Left forelimb (tissue), 1 donor: ENCODE data around the gene MRTFA.
"Not testable (repeated sequence)": the region's sequence is repeated elsewhere in the genome, so short reads cannot be mapped to it uniquely, and the experiment has no call there.

Experiments
- DNase-seq: peaks from one replicate; pipeline ENCODE4 v3.0.0-alpha.2; 2018; ENCODE audit warnings: low spot score

Gene MRTFA

DNA sequence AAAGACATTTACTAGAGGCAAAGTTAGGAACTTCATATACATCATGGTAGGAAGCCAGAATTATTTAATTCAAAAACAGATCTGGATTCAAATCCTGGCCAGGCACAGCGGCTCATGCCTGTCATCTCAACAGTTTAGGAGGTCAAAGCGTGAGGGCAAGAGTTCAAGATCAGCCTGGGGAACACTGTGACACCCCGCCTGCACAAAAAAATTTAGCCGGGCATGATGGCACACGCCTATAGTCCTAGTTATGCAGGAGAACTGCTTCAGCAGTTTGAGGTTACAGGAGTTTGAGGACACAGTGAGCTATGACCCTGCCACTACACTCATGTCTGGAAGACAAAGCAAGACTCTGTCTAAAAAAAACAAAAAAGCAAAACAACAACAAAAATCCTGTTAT, 8.9 kb downstream of the MRTFA start:
- no peak for DNase-seq

DNA sequence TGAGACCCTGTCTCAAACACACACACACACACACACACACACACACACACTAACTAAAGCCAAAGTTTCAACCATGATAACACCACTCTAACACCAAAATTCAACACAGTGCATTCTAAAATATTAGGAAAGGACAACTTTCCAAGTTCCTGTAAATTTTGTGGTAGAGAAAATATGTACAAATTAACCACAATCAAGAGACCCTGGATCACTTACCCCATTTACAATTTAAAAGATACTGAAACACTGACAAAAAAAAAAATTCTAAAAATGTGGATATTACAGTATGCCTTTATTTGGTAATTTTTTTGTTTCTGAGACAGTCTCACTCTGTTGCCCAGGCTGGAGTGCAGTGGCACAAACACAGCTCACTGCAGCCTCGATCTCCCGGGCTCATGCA, 9.7 kb downstream of the MRTFA start:
- DNase-seq: no peak

DNA sequence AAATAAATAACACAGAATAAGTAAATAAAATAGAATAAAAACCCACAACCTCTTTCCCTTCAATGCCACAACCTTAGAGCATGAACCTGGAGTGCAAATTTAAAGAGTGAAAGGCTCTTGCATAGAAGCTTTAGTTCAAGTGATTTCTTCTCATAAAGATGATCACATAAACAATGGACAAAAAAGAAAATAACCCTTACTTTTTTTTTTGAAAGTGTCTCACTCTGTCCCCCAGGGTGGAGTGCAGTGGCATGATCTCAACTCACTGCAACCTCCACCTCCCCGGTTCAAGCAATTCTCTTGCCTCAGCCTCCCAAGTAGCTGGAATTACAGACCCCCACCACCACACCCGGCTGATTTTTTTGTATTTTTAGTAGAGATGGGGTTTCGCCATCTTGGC, 10.7 kb downstream of the MRTFA start:
- not testable (repeated sequence) for DNase-seq

DNA sequence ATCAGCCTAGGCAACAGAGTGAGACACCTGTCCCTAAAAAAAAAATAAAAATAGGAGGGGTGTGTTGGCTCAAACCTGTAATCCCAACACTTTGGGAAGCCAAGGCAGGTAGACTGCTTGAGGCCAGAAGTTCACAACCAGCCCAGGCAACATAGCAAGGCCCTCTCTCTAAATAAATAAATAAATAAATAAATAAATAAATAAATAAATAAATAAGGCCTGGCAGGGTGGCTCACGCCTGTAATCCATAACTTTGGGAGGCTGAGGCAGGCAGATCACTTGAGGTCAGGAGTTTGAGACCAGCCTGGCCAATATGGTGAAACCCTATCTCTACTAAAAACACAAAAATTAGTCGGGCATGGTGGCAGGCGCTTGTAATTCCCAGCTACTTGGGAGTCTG, 11.2 kb downstream of the MRTFA start:
- DNase-seq: not testable (repeated sequence)

DNA sequence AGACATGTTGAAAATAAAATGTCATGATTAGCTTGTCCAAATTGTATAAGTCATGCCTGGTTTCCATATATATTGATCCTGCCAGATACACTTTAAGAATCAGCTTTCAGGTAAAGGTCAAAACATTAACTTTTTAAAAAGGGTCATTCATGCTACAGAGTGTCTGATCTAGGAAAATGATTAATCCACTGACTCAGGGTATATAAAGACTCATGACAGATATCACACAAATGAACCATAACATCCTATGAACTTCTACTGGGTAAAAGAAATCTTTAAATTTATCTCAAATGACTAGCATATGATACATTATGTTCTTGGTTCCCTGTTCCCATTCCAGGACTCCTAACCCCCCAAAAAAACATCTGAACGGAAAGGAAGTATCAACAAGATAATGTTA, 11.7 kb downstream of the MRTFA start:
- no peak for DNase-seq

DNA sequence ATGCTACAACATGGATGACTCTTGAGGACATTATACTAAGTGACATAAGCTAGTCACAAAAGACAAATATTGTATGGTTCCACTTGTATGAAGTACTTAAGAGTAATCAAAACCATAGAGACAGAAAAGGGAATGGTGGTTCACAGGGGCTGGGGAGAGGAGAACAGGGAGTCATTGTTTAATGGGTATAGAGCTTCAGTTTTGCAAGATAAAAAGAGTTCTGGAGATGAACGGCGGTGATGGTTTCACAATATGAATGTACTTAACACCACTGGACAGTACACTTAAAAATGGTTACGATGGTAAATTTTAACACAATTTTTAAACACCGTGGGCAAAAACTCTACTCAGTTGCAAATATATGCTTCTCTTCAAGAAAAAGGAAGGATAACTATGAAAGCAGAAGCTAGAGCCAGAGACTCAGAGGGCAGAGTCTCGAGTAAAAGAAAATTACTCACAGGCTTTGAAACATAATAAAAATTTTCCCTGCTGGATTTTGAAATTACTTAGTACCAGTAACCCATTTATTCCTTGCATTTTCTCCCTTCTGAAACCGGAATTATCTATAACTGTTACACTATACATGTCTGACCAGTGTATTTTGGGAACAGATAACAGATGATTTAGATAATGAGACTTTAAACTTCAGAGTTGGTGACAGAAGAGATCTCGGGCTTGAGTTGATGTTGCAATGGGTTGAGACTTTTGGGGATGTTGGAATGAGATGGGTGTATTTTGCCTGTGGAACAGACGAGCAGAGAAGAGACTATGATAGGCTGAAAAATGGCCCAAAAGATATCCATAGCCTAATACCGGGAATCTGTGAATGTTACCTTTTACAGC, 15.0 kb downstream of the MRTFA start:
- DNase-seq: no peak

DNA sequence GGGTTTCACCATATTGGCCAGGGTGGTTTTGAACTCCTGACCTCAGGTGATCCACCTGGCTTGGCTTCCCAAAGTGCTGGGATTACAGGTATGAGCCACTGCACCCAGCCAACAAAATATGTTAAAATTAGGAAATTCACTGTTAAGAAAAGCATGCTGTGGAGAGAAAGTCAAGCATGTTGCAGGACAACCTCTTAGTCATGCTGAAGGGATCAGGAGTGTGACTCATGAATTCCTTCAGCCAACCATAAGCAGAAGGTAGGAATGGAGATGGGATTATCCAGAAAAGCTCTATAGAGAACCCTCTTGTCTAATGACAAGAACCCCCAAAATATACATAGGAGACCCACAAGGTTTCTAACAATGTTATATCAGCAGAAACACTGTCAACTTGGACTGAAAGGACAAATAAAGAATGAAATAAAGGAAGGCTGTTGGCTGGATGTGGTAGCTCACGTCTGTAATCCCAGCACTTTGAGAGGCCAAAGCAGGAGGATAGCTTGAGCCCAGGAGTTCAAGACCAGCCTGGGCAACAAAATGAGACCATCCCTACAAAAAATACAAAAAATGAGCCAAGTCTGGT, 16.0 kb downstream of the MRTFA start:
- DNase-seq: no peak

DNA sequence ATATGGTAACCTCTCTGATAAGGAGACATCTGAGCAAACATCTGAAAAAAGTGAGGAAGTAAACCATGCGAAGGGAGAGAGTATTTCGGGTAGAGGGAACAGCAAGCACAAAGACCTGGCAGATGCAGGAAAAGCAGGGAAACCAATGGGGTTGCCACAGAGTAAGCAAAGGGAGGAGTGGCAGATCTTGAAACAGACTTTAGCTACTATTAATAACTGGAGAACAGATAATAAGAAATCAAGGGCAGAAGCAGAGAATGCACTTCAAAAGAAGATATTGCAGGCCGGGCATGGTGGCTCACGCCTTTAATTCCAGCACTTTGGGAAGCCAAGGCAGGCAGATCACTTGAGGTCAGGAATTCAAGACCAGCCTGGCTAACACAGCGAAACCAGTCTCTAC, 18.1 kb downstream of the MRTFA start:
- no peak for DNase-seq

DNA sequence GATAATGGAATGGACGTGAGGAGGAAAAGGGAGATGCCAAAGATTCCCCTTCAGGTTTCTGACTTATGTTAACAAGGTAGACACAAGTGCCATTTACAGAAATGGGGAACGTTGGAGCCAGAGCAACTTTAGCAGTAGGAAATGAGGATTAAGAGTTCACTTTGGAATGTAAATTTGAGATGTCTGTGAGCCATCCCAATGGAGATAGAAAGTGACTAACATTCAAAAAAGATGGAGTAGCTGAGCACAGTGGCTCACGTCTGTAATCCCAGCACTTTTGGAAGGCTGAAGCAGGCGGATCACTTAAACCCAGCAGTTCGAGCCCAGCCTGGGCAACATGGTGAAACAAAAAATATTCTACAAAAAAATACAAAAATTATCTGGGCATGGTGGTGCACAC, 19.9 kb downstream of the MRTFA start:
- DNase-seq: no peak

DNA sequence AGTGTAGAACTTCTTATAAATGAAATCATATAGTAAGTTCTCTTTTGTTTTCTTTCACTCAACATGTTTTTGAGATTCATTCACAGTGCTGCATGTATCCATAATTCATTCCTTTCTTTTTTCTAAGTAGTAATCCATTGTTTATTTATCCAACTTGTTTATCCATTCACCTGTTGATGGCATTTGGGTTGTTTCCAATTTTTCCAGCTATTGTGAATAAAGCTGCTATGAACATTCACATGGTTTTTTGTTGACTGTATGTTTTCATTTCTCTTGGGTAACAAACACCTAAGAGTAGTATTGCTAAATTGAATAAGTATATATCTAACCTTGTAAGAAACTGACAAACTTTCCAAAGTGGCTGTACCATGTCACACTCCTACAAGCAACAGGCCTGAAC, 23.5 kb downstream of the MRTFA start:
- DNase-seq: no peak

DNA sequence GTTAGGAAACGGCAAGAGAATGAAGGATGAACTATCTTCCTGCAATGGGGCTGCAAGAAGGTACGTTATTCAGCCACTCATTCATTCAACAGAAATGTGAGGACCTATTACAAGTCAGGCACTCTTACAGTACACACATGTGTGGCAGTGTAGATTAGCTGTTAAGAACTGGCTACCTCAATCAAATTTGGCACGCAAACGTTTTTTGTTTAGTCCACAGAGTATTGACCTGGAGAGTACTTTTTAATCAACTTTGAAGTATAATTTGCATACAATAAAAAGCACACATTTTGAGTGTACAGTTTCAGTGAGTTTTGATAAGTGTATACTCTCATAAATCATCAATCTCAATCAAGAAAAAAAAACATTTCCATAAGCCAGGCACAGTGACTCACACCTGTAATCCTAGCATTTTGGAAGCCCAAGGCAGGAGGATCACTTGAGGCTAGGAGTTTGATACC, 24.2 kb downstream of the MRTFA start:
- no peak for DNase-seq

DNA sequence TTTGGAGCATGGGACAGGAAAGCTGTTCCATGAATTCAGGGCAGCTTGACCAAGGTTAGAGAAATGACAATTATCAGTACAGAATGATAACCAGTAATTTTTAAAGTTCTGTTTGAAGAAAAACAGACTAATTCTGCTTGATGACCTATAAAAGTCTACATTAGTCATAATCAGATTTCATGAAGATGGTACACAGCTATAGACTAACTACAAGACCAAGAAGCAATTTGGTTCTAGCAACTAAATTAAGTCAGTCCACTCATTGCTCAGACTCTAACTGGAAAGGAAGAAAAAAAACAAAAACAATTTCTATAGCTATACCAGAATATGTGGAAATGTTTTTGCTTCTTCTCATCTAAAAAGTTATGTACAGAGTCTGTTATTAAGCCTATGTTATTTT, 24.9 kb downstream of the MRTFA start:
- DNase-seq: no peak

DNA sequence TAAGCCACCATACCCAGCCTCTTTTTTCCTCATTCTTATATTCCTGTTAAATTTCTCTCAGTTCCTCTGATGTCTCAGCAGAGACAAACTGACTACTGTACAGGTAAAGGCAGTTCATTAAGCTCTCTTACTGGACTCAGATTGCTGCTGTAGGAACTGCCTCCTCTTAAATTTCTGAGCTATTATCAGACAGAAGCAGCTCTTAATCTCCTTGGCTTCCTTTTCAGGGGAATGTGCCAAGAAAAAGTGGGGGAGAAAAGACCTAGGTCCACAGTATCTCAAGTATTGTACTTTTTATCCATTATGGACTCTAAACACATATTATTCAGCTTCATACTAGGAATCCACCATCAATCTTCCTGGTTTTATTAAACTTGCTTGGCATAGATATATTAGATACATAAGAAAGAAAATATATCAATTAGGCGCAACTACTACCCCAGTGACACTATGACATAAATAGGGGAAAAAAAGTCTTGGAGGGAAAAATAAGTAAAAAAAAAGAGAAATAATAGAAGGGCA, 26.1 kb downstream of the MRTFA start:
- no peak for DNase-seq

DNA sequence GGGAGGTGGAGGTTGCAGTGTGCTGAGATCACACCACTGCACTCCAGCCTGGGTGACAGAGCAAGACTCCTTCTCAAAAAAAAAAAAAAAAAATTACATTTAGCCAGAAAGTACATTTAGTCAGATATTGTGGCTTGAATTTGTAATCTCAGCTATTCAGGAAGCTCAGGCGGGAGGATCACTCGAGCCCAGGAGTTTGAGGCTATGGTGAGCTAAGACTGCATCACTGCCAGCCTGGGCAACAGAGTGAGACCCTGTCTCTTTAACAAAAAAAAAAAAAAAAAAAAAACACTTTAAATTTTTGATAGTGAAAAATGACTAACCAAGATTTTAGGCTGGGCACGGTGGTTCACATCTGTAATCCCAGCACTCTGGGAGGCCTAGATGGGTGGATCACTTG, 27.3 kb downstream of the MRTFA start:
- no peak for DNase-seq

DNA sequence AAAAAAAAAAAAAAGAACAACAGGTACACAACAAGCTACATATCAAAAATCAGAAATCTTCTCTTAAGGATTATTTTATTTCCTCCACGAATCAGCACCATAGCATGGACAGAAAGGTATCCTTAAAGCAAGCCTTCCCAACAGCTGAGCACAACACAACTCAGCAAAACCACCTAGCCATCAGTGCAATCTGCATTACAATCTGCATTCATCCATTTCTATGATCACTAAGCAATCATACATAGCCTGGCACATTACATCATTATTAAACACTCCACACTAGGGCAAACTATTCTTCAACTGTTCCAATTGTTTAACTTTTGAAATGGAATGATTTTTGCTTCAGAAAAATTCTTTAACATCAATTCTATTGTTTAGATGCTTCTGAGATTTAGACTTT, 29.0 kb downstream of the MRTFA start:
- DNase-seq: no peak

DNA sequence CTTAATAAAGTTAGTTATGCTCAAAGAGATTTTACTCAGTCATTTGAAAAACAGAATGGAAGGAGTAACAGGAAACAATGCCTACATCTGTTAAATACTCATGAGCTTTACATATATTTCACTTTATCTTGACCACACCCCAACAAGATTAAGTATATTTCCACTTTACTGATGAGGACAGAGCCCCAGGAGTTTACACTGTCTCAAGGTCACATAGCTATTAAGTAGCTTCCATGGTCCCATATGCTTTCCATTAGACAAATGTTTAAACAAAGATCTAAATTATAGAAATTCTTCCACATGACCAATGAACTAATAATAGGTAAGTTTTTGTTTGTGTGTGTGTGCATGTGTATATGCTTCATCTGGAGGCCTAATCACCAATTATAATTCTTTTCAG, 30.2 kb downstream of the MRTFA start:
- DNase-seq: no peak

DNA sequence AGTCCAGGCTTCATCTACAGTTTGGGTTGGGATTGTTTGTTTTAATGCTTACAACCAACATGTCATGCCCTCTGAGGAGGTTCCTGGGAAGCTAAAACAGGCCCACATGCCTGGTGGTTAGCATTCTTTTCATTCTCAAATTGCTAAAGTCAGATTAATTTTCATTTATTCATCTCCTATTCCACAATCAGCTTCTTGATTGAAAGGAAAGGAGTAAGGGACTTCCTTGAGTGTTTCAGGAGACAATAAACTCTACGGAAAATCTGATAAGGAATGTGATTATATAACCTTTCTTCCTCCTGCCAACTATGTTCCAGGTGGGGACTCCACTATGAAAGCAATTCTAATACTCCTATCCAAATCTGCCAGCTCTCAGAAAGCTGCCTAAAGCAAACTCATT, 30.8 kb downstream of the MRTFA start:
- DNase-seq: no peak

DNA sequence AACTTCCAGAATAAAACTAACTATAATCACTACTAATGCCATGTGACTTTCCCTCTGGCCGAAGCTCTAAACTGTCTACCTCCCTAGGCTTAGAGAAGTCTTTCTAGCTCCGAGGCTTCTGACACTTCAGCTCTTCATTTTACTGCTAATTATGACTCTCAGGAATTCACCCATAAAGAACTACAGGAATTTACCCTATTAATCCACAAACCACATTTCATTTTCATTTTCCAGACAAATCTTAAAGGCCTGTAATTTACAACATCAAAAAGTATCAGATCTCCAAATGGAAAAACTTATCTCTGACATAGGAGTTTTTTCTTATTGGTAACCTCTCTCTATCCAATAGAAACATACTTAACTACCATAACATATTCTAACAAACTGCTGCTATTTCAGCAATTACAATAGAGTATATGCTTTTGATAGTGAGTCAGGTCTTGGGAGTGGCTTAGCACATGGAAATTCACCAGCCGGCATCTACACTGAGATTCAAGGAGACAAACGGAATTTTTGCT, 33.4 kb downstream of the MRTFA start:
- DNase-seq: no peak

DNA sequence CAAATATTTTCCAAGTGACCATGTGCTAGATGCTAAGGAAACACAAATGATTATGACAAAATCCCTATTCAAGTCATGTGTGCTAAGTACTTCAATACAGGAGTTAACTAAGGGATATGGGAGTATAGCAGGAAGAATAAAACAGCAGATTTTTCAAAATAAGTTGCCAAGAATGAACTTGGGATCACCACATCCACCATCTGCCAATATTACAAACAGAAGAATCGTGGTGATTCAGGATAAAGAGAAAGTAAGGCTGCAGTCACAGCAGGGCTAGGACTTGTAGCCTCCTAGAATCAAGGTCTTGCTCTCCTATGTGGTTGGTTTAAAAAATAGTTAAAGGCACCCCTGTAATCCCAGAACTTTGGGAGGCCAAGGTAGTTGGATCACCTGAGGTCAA, 34.3 kb downstream of the MRTFA start:
- DNase-seq: no peak

DNA sequence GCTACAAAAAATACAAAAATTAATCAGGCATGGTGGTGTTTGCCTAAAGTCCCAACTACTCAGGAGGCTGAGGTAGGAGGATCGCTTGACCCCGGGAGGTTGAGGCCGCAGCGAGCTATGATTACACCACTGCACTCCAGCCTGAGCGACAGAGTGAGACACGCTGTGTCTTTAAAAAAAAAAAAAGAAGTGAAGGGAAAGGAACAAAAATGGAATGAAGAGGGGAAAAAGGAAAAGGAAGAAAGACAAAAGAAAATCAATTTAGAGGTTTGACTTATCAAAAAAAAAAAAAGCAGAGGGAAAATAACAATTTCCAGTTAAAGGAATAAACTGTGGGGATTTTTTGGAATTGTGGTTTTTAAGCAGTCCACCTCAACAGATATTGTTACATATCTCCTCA, 36.8 kb downstream of the MRTFA start:
- DNase-seq: no peak

DNA sequence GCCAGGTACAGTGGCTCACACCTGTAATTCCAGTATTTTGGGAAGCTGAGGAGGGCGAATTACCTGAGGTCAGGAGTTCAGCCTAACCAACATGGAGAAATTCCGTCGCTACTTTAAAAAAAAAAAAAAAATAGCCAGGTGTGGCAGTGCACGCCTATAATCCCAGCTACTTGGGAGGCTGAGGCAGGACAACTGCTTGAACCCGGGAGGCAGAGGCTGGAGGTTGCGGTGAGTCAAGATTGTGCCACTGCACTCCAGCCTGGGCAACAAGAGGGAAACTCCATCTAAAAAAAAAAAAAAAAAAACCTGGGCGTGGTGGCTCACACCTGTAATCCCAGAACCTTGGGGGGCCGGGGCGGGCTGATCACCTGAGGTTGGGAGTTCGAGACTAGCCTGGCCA, 37.8 kb downstream of the MRTFA start:
- not testable (repeated sequence) for DNase-seq

DNA sequence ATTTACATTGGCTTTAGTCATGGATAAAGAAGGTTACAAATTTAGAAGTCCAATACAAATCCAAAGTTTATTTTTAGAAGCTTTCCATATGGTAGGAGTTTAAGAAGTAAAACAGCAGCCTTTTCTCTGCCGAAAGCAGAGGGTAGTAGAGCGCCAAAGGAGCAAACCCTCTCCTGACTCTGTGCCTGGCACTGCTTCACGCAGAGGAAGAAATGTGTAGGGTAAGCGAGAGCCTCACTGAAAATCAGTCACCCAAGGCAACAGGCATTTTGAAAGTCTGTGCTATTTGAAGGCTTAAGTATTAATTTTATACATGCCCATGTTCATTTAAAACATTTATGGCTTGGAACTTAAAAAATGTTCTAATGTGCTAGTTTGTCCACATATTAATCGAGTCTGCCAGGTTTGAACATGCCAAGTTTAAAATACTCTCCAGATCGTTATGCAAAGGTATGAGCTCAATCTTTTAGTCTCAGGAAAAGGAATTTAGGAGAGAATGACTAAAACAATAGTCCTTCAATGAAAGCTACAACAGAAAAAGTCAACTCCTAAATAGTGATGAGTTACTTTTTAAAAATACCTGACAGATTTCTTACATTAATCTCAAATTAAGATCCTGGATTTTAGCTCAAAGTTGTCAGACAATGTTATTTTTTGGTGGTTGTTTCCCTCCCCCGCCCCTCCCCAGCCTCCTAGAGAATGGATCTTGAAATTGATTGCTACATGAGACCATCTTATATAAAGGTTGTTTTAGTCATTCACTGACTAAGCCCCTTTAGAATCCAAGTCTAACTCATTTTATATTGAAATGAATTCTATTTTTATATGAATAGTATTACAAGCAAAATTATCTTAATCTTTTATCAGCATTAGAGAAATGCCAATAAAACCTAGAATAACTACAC, 38.7 kb downstream of the MRTFA start:
- DNase-seq: no peak
